Liver (tissue), 3 donors: ENCODE results near the gene LAMA2.

Experiments
- ATF3 ChIP-seq: IDR thresholded peaks from 2 replicates; pipeline ENCODE4 v1.6.1; 2016; ENCODE audit warnings: antibody characterized with exemption
- CTCF ChIP-seq: fragments of 150-350 bp; IDR thresholded peaks from 2 replicates; pipeline ENCODE4 v1.5.1; 2017; ENCODE audit warnings: improper control_type of control experiment, low read depth, low read length; ENCODE audit not compliant: missing input control
- EGR1 ChIP-seq, 2 donors: IDR thresholded peaks; 2 replicates each; pipeline ENCODE4 v1.6.1; 2016 to 2018; ENCODE audit warnings: antibody characterized with exemption in 2 of 2, low read depth in 2 of 2
- FOXA1 ChIP-seq: IDR thresholded peaks from 2 replicates; pipeline ENCODE4 v1.6.1; 2016; ENCODE audit warnings: antibody characterized with exemption
- HNF4G ChIP-seq: IDR thresholded peaks from 2 replicates; pipeline ENCODE4 v1.6.1; 2016; ENCODE audit warnings: antibody characterized with exemption
- JUND ChIP-seq, 2 donors: IDR thresholded peaks; 2 replicates each; pipeline ENCODE4 v1.6.1; 2016; ENCODE audit warnings: antibody characterized with exemption in 2 of 2
- MAX ChIP-seq: IDR thresholded peaks from 2 replicates; pipeline ENCODE4 v1.6.1; 2016; ENCODE audit warnings: antibody characterized with exemption
- RAD21 ChIP-seq, 2 donors: IDR thresholded peaks; 2 replicates each; pipeline ENCODE4 v1.6.1; 2016; ENCODE audit warnings: antibody characterized with exemption in 2 of 2, mild to moderate bottlenecking in 2 of 2
- REST ChIP-seq: IDR thresholded peaks from 2 replicates; pipeline ENCODE4 v1.6.1; 2016; ENCODE audit warnings: antibody characterized with exemption, mild to moderate bottlenecking
- RXRA ChIP-seq, 2 donors: IDR thresholded peaks; 2 replicates each; pipeline ENCODE4 v1.6.1; 2017 to 2018; ENCODE audit warnings: antibody characterized with exemption in 2 of 2, mild to moderate bottlenecking in 1 of 2
- SP1 ChIP-seq: IDR thresholded peaks from 2 replicates; pipeline ENCODE4 v1.6.1; 2018; ENCODE audit warnings: antibody characterized with exemption, mild to moderate bottlenecking
- TAF1 ChIP-seq: conservative IDR thresholded peaks from 2 replicates; pipeline ENCODE4 v1.6.1; 2016; ENCODE audit warnings: antibody characterized with exemption, mild to moderate bottlenecking
- YY1 ChIP-seq: IDR thresholded peaks from 2 replicates; pipeline ENCODE4 v1.6.1; 2016; ENCODE audit warnings: antibody characterized with exemption, mild to moderate bottlenecking
- ZBTB33 ChIP-seq: IDR thresholded peaks from 2 replicates; pipeline ENCODE4 v1.6.1; 2016; ENCODE audit warnings: antibody characterized with exemption
- donor health status: healthy.
- donor health status: healthy.

- no peak for TF ChIP-seq TAF1
- no peak for TF ChIP-seq MAX
- TF ChIP-seq CTCF, result no peak
- TF ChIP-seq FOXA1, result no peak
- TF ChIP-seq SP1, result no peak
- TF ChIP-seq ZBTB33, result no peak
- TF ChIP-seq JUND (IDR thresholded peaks at IDR 0.05), result no peak
- TF ChIP-seq RXRA (IDR thresholded peaks at IDR 0.05), result no peak
- no peak for TF ChIP-seq REST
- no peak for TF ChIP-seq EGR1 (IDR thresholded peaks at IDR 0.05; ENCODE audit: low read depth in 2 of 2)
- no peak for TF ChIP-seq YY1
- no peak for TF ChIP-seq RAD21 (IDR thresholded peaks at IDR 0.05)
- TF ChIP-seq ATF3, result no peak
- no peak for TF ChIP-seq HNF4G
Observed at GRCh38 chr6:129146902-129147301, 264.0 kb downstream of the LAMA2 start.
